MM.1S (cell line): Measurements from ENCODE around the gene PLCD4.

ENCODE experiments used
- EZH2 ChIP-seq: fragments of 300-600 bp; sonication (generic); optimal IDR thresholded peaks from 2 replicates; pipeline ENCODE3; 2017; ENCODE audit warnings: low read depth, mild to moderate bottlenecking, antibody characterized with exemption, low read length, mixed read lengths
- EZH2phosphoT487 ChIP-seq: fragments of 300-600 bp; sonication (generic); IDR thresholded peaks from 2 replicates; pipeline ENCODE4 v1.6.1; 2018; ENCODE audit warnings: antibody characterized with exemption, low read length
- TF ChIP-seq, protein P1 (sequence below): fragments of 300-600 bp; sonication (generic); IDR thresholded peaks from 2 replicates; pipeline ENCODE4 v1.5.1; 2016; ENCODE audit warnings: antibody characterized with exemption, low read length, mixed read lengths

DNA sequence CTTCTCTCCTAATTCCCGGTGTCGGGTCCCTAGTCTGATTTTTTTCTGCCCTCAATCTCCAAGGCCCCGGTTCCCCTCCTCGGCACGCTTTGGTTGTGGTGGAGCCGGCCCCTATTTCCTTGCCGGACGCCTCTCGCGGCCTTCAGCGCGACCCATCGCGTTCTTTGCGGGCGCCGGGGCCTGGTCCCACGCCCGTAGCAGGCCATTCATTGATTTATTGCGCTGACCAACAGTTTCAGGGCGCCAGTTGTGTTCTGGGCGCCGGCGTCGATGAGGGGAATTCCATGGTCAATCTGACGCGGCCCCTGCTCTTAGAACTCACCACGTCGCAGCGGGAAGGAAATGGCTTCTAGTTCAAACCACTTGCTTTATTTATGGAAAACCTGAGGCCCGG lies 38.7 kb upstream of the PLCD4 start:
- TF ChIP-seq, protein P1, sequence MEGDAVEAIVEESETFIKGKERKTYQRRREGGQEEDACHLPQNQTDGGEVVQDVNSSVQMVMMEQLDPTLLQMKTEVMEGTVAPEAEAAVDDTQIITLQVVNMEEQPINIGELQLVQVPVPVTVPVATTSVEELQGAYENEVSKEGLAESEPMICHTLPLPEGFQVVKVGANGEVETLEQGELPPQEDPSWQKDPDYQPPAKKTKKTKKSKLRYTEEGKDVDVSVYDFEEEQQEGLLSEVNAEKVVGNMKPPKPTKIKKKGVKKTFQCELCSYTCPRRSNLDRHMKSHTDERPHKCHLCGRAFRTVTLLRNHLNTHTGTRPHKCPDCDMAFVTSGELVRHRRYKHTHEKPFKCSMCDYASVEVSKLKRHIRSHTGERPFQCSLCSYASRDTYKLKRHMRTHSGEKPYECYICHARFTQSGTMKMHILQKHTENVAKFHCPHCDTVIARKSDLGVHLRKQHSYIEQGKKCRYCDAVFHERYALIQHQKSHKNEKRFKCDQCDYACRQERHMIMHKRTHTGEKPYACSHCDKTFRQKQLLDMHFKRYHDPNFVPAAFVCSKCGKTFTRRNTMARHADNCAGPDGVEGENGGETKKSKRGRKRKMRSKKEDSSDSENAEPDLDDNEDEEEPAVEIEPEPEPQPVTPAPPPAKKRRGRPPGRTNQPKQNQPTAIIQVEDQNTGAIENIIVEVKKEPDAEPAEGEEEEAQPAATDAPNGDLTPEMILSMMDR, result no peak
- TF ChIP-seq EZH2 (no peak), EZH2phosphoT487 (no peak)
